ENCODE measurements around the gene POLR2J2.
"Not testable (repeated sequence)": the region's sequence is repeated elsewhere in the genome, so short reads cannot be mapped to it uniquely, and the experiment has no call there.

POLR2J2 gene

DNA sequence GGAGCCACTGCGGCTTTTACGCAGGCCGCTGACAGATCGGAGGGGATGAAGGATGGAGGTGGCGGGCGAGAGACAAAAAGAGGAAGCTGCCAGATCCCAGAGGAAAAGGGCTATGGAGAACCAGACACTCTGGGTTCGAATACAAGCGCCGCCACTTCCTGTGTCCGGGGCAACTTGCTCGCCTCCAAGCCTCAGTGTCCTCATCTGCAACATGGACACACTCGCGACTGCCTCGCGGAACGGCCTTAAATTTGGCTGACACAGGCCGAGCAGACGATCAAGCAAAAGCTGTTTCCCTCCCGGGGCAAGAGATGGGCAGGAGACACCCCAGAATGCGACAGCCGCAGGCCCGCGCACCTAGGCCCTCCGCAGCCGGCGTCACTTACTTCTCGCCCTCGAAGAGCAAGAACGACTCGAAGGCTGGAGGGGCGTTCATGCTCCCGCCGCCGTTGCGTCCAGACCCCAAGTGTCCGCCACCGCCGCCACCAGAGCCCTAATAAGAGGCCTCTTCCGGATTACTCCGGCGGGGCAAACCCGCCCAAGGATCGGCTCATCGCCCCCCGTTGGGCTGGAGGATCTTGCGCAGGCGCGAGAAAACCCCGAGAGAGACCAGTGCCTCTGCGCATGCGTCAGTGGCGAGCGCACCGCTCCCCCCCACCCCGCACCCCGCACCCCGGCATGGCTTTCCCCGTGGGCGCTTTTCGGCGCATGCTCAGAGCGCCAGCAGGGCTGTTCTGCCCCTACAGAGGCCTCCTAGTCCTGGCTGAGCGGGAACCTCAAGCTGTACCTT, at the start of gene POLR2J2:
Gene POLR2J2, minus strand, starts transcription at position 498 of the 790 bp plus-strand sequence. Its CDS starts 62 bp downstream, at position 436.
- not testable (repeated sequence) for DNase-seq

DNA sequence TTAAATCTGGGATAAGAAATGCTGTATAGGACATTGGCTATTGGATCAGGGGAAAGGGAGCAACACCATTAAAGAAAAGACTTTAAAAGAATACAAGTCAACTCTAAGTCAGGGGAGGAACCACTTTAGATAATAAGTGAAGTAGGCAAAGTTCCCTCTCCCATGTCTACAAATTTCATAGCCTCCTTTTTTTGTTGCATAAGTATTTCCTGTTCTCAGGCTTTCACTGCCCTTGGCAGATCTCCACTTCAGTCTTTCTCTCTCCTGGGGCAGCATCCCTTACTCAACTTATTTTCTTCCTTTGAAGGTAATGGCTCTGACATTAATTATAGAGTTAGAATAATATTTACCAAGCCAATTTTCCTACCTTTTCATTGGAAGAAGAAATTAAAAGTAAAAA, 47.0 kb upstream of the POLR2J2 start:
- not testable (repeated sequence) for DNase-seq

DNA sequence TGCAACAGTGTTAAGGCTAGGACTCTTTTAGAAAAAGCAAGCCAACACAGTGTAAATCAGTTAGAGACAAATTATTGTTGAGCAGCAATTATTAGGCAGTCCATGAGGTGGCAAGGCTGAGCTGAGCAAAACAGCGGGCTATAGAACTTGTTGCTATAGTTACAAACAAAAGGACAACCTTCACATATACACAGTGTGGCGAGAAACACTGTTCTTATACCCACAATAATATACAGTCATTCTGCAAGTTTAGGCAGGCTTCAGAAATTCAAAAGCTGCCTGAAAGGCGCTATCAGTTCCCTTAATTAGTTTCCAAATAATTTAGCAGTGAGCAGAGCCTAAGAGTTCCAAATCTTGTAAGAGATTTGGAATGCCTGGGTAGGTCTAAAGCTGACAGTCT, 44.3 kb upstream of the POLR2J2 start:
- not testable (repeated sequence) for DNase-seq

DNA sequence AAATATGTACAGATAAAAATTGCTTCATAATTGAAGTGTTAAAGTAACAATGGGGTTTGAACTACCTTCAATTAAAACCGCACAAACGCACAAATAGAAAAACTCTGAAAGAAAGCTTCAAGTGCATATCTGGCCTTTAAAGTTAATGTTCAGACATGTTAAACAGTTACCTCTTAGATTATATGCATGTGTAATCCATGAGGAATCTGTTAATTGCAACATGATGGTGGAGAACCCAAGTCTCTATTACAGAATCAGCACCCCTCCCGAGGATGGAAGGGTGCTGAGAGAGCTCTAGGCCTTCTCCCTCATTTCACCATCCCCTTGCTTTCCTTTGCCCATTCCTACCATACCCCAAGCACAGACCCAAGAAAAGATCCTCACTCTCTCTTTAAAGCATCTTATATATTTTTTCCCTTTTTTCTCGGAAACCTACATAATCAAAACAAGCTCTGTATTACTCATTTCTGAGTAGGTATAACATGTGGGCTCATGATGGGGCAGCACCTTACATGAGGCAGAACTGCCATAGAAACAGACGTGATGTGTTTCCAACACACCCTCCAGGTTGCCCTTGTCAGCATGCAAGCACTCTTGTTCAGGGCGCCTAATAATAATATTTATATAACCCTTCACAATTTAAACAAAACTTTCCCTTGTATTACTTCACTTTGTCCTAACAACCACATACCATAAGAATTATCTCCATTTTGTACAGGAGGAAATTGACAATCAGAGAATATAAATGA, 43.5 kb upstream of the POLR2J2 start:
- DNase-seq, result not testable (repeated sequence)

DNA sequence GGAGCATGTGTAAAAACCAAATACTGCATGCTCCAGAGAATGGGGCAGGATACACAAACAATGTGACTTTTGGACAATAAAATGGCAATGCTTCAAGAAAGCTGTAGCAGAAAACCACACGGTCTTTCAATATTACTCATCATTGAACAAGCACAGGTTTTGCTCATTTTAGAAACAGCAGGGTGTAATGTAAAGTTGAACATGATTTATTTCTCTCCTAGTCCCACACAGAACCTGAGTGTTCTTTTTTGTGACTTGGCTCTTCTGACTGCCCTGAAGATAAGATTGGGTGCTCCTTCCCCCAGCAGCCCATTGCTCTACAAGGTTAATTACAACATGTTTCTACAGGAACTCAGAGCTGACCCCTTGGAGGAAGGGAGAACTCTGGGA, 42.2 kb upstream of the POLR2J2 start:
- not testable (repeated sequence) for DNase-seq

DNA sequence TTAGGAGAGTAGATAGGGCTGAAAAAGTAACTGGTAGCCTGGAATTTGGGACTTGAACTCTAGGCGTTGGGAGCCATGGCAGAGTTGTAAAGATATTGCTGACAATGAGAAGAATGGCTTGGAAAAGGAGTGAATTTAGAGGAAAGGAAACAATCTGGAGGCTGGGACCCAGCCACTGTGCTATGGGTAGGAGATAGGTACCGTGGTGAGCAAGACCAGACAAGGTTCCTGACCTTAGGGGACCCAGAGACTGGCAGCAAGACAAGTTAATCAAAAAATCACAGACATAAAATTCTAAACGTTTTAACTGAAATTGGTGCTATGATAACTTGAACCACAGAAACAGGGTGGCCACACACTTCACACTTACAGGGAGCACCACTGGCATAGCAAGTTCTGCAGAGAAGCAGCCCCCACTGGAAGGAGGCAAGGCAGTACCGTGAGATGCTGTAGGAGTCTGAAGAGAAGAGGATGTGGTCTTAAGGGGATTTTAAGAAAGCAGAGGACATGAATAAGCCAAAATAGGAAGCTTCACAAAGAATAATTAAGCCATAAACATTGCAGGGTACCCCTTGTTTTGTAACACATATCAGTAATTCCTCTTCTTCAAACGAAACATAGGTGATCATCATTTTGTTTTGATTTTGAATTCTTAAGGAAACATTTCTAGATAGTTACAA, 41.7 kb upstream of the POLR2J2 start:
- not testable (repeated sequence) for DNase-seq

DNA sequence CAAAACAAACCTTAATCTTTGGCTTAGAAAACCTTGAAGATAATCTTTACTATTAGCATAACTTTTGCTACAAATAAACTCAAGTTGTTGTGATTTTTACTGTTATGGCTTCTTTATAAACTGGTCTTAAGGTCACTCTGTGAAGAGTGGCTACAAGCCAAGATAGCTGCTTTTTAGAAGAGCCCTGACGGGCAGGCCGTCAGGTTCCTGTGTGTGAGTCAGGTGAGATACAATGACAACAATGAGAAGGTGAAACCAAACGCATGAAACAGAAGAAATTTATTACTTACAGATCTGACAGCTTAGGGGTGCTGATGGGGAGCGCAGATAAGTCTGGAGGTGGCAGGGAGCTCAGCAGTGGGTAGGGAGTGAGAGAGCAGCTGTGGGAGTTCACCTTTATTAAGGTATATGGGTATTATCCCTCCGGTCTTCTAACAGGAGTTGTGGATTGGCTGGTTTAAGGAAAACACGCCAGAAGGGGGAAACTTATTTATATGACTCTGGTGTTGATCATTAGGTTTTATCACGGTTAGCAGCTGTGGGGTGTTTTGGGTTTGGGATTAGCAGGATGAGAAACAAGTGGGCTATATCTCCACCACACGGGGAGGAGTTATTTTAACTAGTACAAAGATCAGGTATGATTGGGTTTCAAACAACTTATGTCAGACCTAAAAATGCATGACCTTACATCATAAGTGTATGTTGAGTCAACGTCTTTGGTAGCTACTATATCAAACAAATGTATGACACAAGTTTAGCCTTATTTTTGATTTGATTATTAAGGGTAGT, 27.7 kb upstream of the POLR2J2 start:
- not testable (repeated sequence) for DNase-seq

DNA sequence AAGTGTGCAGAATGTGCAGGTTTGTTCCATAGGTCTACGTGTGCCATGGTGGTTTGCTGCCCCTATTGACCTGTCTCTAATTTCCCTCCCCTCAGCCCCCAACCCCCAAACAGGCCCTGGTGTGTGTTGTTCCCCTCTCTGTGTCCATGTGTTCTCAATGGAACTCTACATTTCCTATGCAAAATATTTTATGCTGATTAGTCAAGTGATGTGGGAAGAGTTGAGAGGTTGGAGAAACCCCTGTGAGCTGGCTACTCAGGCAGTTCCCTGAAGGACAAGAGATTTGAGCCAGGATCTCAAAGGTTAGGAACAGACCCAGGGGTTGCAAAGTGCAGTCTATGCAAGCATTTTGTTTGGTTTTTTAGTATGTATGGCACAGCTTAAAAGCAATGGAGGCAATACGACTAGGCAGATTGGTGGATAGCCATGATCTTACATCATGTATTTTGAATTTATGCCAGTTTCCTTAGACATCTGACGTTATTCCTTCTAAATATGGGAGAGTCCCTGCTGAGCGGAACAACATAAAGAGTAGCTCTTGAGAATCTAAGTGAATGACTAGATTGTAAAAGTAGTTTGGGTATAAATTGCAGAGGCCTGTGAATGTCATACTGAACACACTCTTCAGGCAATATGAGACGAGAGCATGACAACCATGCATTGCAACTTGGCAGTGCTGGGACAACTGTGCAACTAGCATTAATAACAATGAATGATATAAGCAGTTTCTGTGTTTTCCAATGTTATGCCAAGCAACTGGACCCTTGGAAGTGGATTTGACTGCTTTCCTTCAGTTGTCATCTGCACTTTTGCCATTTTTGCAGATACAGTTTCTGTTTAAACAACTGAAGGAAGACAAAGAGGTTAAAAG, 26.4 kb upstream of the POLR2J2 start:
- not testable (repeated sequence) for DNase-seq

DNA sequence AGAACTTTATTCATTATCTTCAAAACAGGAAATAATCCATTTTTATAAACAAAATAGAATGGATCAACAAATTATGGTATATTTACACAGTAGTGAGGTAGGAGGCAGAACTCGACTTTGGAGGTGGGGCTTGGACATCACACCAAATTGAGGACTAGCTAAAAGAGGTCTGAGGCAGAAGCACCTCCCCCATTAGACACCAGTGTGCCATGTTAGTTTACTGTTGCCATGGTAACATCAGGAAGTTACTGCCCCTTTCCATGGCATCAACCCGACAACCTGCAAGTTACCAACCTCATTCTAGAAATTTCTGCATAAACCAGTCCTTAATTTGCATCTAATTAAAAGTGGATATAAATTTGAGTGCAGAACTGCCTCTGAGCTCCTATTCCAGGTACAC, 24.5 kb upstream of the POLR2J2 start:
- not testable (repeated sequence) for DNase-seq

DNA sequence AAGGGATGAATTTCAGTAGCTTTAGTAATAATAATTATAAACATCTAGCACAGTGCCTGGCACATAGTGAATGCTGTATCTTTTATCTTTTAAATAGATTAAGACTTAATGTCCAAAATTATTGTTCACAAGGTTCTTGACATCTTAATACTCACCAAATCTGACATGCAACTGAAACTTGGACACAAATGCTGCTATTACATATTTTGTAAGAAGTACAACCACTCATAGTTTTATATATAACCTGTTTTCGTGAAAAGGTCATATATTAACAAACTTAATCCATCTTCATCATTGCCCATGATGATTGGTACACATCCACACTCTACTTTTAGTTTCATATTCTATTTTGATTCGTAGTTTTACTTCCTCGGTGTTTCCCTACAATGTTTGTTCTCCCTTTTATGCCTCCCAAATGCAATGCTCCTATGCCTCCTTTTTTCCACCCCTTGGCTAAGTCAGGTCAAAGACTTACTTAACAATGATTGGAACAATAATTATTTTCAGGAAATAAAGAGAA, 23.6 kb upstream of the POLR2J2 start:
- not testable (repeated sequence) for DNase-seq

DNA sequence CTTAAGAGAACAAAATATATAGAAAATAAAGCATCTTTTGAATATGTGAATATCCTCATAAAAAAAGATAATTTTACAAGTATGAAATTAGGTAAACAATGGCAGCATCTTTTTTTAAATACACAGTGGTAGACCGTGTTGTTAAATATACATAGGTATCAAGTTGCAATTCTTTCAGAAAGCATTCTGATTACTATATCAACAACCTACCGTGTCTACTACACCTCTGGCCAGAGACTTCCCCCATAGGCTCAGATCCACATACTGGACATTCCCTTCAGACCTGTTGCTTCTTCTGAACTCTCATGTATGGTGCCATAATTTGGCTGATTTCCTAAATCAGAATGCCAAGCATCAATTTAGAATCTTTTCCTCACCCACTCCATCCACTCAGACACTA, 22.5 kb upstream of the POLR2J2 start:
- not testable (repeated sequence) for DNase-seq

DNA sequence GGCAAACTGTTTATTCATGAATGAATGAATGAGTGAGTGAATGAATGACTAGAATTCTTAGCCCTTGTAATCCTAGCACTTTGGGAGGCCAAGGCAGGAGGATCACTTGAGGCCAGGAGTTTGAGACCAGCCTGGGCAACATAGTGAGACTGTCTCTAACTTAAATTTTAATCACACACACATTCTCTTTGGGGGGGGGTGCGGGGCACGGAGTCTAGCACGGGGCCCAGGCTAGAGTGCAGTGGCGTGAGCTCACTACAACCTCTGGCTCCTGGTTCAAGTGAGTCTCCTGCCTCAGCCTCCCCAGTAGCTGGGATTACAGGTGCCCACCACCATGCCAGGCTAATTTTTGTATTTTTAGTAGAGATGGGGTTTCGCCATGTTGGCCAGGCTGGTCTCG, 19.1 kb upstream of the POLR2J2 start:
- DNase-seq, result not testable (repeated sequence)

DNA sequence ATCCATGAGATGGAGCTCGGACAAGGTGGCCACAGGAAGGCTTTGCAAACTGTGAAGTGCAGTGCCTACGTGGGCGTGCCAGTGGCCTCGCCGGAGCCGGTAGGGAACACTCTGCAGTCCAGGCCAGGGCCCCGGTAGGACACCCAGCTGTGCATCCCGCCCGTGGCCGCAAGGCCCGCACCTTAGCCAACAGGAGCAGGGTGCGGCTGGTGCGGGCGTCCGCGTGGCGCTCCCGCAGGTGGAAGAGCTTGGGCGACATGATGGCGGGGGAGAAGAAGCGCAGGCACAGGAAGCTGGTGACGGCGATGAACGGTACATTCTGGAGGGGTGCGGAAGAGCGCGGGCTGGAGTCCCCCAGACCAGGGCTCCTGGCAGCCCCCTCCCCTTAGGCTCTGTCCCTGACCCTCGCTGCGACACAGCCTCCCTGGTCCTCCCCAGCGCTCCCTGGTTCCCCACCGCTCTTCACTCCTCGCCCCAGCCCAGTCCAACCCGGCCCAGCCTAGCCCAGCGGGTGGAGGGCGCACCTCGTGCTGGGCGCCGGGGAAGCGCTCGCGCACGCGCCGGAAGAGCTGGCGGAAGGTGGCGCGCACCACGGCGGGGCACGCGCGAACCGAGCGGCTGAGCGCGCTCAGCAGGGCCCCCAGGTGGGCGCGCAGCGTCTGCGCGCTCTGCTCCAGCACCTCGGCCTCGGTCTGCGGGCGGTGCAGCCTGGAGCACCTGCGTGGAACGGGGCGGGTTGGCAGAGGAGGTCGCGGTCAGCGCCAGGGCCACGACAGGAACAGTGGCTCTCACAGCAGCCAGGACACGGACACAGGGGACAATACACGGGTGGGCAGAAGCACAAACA, 18.2 kb upstream of the POLR2J2 start:
- DNase-seq, result not testable (repeated sequence)

DNA sequence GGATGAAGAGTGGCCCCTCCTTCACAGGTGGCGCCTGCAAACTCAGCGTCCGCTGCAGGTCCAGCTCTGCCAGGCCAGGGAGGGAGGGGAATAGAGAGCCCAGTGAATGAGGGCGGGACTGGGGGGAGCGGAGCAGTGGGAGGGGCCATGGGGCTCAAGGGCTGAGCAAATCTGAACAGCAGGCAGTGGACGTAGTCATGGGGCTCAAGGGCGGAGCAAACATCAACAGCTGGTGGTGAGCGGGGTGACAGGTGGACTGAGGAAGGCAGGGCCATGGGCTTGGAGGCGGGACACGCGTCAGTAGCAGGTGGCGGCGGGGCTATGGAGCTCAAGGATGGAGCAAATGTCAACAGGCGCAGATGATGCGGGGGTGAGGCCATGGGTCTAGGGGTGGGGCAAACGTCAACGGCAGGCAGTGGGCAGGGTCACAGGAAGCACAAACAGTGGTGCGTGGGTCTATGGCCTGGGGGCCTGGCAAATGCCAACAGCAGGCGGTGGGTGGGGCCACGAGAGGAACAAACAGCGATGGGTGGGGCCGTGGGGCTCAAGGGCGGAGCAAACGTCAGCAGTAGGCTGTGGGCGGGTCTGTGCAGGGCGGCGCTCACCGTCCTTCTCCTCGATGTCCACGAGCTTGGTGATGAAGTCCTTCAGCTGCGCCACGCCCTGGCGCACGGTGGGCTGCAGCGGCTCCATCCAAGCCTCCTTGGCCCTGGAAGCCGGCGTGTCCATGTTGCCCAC, 17.0 kb upstream of the POLR2J2 start:
- DNase-seq, result not testable (repeated sequence)

DNA sequence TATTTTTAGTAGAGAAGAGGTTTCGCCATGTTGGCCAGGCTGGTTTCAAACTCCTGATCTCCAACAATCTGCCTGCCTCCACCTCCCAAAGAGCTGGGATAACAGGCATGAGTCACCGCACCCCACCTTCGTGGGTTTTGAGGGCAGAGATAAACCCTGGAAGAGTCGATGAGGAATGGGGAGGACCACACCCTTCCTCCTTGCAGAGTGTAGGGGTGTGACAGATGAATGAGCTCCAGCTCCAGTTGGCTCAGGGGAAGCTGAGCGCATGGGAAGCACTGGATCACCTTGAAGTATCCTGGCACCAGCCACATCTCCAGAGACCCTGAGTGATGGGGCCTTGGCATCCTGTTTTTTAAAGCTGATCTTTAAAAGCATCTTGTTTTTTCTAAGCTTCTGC, 11.1 kb upstream of the POLR2J2 start:
- not testable (repeated sequence) for DNase-seq

DNA sequence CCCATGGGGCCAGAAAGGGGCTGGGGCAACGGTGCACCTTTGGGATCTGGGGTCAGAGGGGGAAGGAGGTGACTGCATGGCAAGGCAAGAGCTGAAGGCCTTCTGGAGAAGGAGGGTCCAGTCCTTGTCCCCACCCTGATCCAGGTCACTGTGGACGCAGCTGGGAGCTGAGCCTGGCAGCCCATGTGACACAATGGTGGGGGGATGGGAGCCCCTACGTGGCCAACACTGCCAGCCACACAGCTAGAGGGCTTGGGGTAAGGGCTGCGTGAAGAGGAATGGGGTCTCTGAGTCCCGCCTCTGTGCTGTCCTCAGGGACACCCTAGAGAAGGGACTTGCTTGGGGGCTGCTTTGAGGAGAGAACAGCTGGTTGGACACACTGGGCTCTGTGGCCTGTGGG, 9.3 kb upstream of the POLR2J2 start:
- DNase-seq, result not testable (repeated sequence)

DNA sequence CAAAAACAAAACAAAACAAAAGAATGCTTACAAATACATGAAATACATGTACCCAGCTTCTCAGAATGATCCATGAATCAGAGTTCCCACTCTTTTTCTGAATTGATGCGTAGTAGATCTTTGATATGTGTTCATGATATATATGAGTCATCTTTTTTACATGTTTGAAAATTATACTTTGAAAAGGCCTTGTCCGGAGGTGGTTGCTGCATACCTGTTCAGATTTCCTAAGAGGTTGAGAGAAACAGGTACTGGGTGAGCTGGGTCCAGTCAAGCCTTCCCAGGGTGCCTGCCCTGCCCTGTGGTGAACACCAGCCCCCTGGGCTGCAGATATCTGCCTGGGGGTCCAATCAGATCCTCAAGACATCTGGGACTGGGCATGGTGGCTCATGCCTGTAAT, 4.1 kb upstream of the POLR2J2 start:
- DNase-seq, result not testable (repeated sequence)

DNA sequence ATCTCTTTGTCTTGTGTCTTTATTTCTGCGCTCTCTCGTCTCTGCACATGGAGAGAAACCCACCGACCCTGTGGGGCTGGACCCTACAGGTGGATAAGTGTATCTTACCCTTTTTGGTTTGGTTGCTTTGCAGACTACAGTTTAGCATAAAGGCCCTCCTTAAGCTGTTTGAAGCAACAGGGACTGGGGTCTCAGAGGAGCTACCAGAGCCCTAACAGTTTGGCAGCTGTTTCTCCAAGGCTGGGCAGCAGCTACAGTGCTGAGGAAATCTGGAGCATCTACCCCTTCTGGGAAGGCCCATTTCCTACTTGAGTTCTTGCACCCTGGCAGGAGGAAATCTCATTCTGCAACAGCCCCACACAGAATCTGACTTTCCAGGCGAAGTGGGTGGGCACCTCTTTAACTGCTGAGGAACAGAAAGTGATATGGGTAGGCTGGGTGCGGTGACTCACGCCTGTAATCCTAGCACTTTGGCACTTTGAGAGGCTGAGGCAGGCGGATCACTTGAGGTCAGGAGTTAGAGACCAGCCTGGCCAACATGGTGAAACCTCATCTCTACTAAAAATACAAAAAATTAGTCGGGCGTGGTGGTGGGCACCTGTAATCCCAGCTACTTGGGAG, 2.1 kb upstream of the POLR2J2 start:
- not testable (repeated sequence) for DNase-seq

DNA sequence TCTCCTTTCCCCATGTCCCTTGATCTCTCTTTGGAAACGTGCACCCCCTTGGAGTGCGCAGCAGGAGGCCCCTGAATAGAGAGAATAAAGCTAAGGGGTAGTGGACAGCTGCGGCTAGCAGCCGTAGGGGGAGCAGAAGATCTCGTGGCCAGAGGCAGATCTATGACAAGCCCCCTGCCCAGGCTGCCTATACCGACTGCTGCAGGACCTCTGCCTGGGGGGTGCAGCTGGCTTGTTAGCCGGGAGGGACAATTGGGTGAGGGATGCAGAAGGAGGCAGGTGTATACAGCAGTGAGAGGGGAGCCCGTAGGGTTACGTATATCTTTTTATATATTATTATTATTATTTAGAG, 469 bp upstream of the POLR2J2 start:
- DNase-seq, result not testable (repeated sequence)

All from NCI-H1694 treated with DMSO at 0.1 percent for 48 hours (cell line).